Measurements from ENCODE around the gene NTNG1.

The NTNG1 gene

GRCh38 chr1:107444302-107444701 lies 303.5 kb downstream of the NTNG1 start:
- TF ChIP-seq EZH2 (IDR thresholded peaks at IDR 0.05; ENCODE audit: borderline replicate concordance, low read depth, low read length, severe bottlenecking) (no peak), CTCF (IDR thresholded peaks at IDR 0.05; ENCODE audit: borderline replicate concordance, extremely low read depth, low read length, poor library complexity, severe bottlenecking) (no peak)
- no peaks in the 10 kb centered on the region for H3K9me3 ChIP-seq (ENCODE audit: insufficient read depth, low read length, severe bottlenecking)
- no peak overlapping the region for H3K4me2 ChIP-seq (ENCODE audit: insufficient read depth, low read length)
- H3K4me3 ChIP-seq (ENCODE audit: low read depth in 1 of 2, low read length in 2 of 2): no peak overlapping the region
- no peak overlapping the region for H3K9ac ChIP-seq (ENCODE audit: low read depth, low read length)
- no peak for DNase-seq
- H4K20me1 ChIP-seq (ENCODE audit: insufficient read depth, low read length): no peaks in the 10 kb centered on the region
- no peak for ATAC-seq (ENCODE audit: insufficient read depth, low read depth)
- H3K36me3 ChIP-seq (ENCODE audit: insufficient read depth, low read length): no peaks in the 10 kb centered on the region
- no peak overlapping the region for H3K27ac ChIP-seq (ENCODE audit: low read length)
- H3K79me2 ChIP-seq (ENCODE audit: insufficient read depth, low read length): no peaks in the 10 kb centered on the region
- H3K4me1 ChIP-seq (ENCODE audit: insufficient read depth, low read length): peaks cover 30% of the 10 kb centered on the region
- no peaks in the 10 kb centered on the region for H3K27me3 ChIP-seq (ENCODE audit: insufficient read depth, low read length, poor library complexity)
- H2AFZ ChIP-seq (ENCODE audit: low read depth, low read length): no peak overlapping the region

- H3K9ac ChIP-seq (ENCODE audit: low read depth, low read length): no peak overlapping the region
- no peaks in the 10 kb centered on the region for H3K79me2 ChIP-seq (ENCODE audit: insufficient read depth, low read length)
- no peak overlapping the region for H2AFZ ChIP-seq (ENCODE audit: low read depth, low read length)
- no peaks in the 10 kb centered on the region for H3K9me3 ChIP-seq (ENCODE audit: insufficient read depth, low read length, severe bottlenecking)
- no peak for TF ChIP-seq CTCF (IDR thresholded peaks at IDR 0.05; ENCODE audit: borderline replicate concordance, extremely low read depth, low read length, poor library complexity, severe bottlenecking)
- no peak for TF ChIP-seq EZH2 (IDR thresholded peaks at IDR 0.05; ENCODE audit: borderline replicate concordance, low read depth, low read length, severe bottlenecking)
- H3K27ac ChIP-seq (ENCODE audit: low read length): no peak overlapping the region
- H3K4me3 ChIP-seq (ENCODE audit: low read depth in 1 of 2, low read length in 2 of 2): no peak overlapping the region
- H3K27me3 ChIP-seq (ENCODE audit: insufficient read depth, low read length, poor library complexity): no peaks in the 10 kb centered on the region
- peaks cover 4% of the 10 kb centered on the region for H3K4me1 ChIP-seq (ENCODE audit: insufficient read depth, low read length)
- ATAC-seq (ENCODE audit: insufficient read depth, low read depth) (no peak), DNase-seq (no peak)
- no peaks in the 10 kb centered on the region for H3K36me3 ChIP-seq (ENCODE audit: insufficient read depth, low read length)
- no peaks in the 10 kb centered on the region for H4K20me1 ChIP-seq (ENCODE audit: insufficient read depth, low read length)
- no peak overlapping the region for H3K4me2 ChIP-seq (ENCODE audit: insufficient read depth, low read length)
Measured at GRCh38 chr1:107449326-107449725, 308.5 kb downstream of the NTNG1 start.

- Histone ChIP-seq H3K4me3 (ENCODE audit: low read depth in 1 of 2, low read length in 2 of 2) (no peak overlapping the region), H2AFZ (ENCODE audit: low read depth, low read length) (no peak overlapping the region), H3K9ac (ENCODE audit: low read depth, low read length) (no peak overlapping the region), H3K27me3 (ENCODE audit: insufficient read depth, low read length, poor library complexity) (no peaks in the 10 kb centered on the region), H3K9me3 (ENCODE audit: insufficient read depth, low read length, severe bottlenecking) (no peaks in the 10 kb centered on the region), H3K4me1 (ENCODE audit: insufficient read depth, low read length) (no peaks in the 10 kb centered on the region), H3K79me2 (ENCODE audit: insufficient read depth, low read length) (no peaks in the 10 kb centered on the region), H3K27ac (ENCODE audit: low read length) (no peak overlapping the region), H3K36me3 (ENCODE audit: insufficient read depth, low read length) (no peaks in the 10 kb centered on the region), H4K20me1 (ENCODE audit: insufficient read depth, low read length) (no peaks in the 10 kb centered on the region), H3K4me2 (ENCODE audit: insufficient read depth, low read length) (no peak overlapping the region)
- ATAC-seq (ENCODE audit: insufficient read depth, low read depth) (no peak), DNase-seq (no peak)
- TF ChIP-seq CTCF (IDR thresholded peaks at IDR 0.05; ENCODE audit: borderline replicate concordance, extremely low read depth, low read length, poor library complexity, severe bottlenecking) (no peak), EZH2 (IDR thresholded peaks at IDR 0.05; ENCODE audit: borderline replicate concordance, low read depth, low read length, severe bottlenecking) (no peak)
Measured at GRCh38 chr1:107450899-107451664, 310.2 kb downstream of the NTNG1 start.

Measured in DND-41 (cell line).